Spleen (tissue), 11 donors: ENCODE measurements around the gene BEX1. TPM values are rescaled to one million over a fixed set of nuclear protein-coding genes. Genes with fewer than 3 reads are reported as not detected.

Experiments used
- DNase-seq: peaks from one replicate; pipeline ENCODE4 v3.0.0-alpha.2; 2020
- H3K27ac ChIP-seq, 8 donors: fragments of 200-600 bp; sonication (generic) in 7 of 8; 1 replicate in 4 of 8; 2 replicates in 4 of 8; pipeline versions ENCODE4 v1.5.0 to v1.8.0; 2016 to 2021; ENCODE audit warnings: inconsistent platforms in 4 of 8, mild to moderate bottlenecking in 4 of 8, moderate library complexity in 1 of 8
- H3K27me3 ChIP-seq, 7 donors: fragments of 200-600 bp; sonication (generic) in 6 of 7; replicated peaks in 1 of 7; 1 replicate in 4 of 7; 2 replicates in 3 of 7; pipeline versions ENCODE4 v1.5.0 to v1.8.0; 2016 to 2021; ENCODE audit warnings: inconsistent platforms in 3 of 7, mild to moderate bottlenecking in 1 of 7
- H3K36me3 ChIP-seq, 6 donors: fragments of 200-600 bp; sonication (generic) in 5 of 6; 1 replicate in 4 of 6; 2 replicates in 2 of 6; pipeline versions ENCODE4 v1.5.0 to v1.8.0; 2016 to 2021; ENCODE audit warnings: inconsistent platforms in 2 of 6
- H3K4me1 ChIP-seq, 6 donors: fragments of 200-600 bp; sonication (generic) in 5 of 6; 1 replicate in 3 of 6; 2 replicates in 3 of 6; pipeline versions ENCODE4 v1.5.0 to v1.8.0; 2016 to 2021; ENCODE audit warnings: inconsistent platforms in 3 of 6
- H3K4me3 ChIP-seq, 8 donors: fragments of 200-600 bp; sonication (generic) in 7 of 8; 1 replicate in 4 of 8; 2 replicates in 4 of 8; pipeline versions ENCODE4 v1.5.0 to v1.8.0; 2016 to 2021; ENCODE audit warnings: inconsistent platforms in 4 of 8, mild to moderate bottlenecking in 4 of 8, moderate library complexity in 2 of 8
- H3K9me3 ChIP-seq, 8 donors: fragments of 200-600 bp; sonication (generic) in 7 of 8; 1 replicate in 4 of 8; 2 replicates in 4 of 8; pipeline versions ENCODE4 v1.5.0 to v1.8.0; 2016 to 2021; ENCODE audit warnings: inconsistent platforms in 4 of 8
- CTCF ChIP-seq, 11 experiments: fragments of 200-600 bp in 7 of 11; fragments of 450-650 bp in 4 of 11; sonication (generic) in 4 of 11; IDR thresholded peaks in 8 of 11; conservative IDR thresholded peaks in 3 of 11; 1 replicate in 7 of 11; 2 replicates in 4 of 11; pipeline versions ENCODE4 v1.4.0 to v1.8.0; 2016 to 2021; ENCODE audit warnings: antibody characterized with exemption in 11 of 11, inconsistent platforms in 4 of 11, mild to moderate bottlenecking in 1 of 11
- POLR2A ChIP-seq, 3 donors: fragments of 450-650 bp; IDR thresholded peaks; one replicate each; pipeline ENCODE4 v1.5.1; 2017; ENCODE audit warnings: antibody characterized with exemption in 3 of 3, mild to moderate bottlenecking in 1 of 3
- POLR2AphosphoS5 ChIP-seq, 3 donors: sonication (generic); formaldehyde crosslinking; IDR thresholded peaks; one replicate each; pipeline ENCODE4 v1.5.1; 2017; ENCODE audit warnings: antibody characterized with exemption in 3 of 3
- WGBS, 5 donors: extraction: QIAGEN DNeasy Blood & Tissue Kit in 3 of 5; methylation state at CpG; one replicate each; pipeline versions ENCODE4 v1.1.5 to v1.1.7; 2013 to 2018; 5-methylcytosine and 5-hydroxymethylcytosine counted together
- intact Hi-C: fragments of 100-400 bp; cut with DNase I; formaldehyde crosslinking; loops from one replicate; pipeline ENCODE4 v1.15.0; 2023; ENCODE audit warnings: low total_unique reads
- polyA plus RNA-seq, 3 donors: library from polyadenylated mRNA; stranded (reverse); fragments of 200-250 nt; gene quantifications; one replicate each; pipeline ENCODE4 v1.2.1, GENCODE V29; 2013
- total RNA-seq, 7 donors: library from RNA; depleted of rRNA in 3 of 7; stranded (reverse); fragments of >200 nt in 3 of 7; fragmentation: NEBNext Ultra II Directional in 4 of 7; extraction: Animal tissue kit (Norgen Biotek cat#: 25700) in 4 of 7; gene quantifications; one replicate each; pipeline versions ENCODE4 v1.1.0 to v1.2.1, GENCODE V29; 2016 to 2021
- donor health status: healthy with polysubstance abuse.
- donor health status: DM: no; HTN: no; CAD: no; lungs with moderate emphysema.
- donor health status: DM: no; HTN: no; CAD: no.
- donor health status: Bipolar disorder and iron deficiency.
- donor health status: healthy.
- donor health status: DM: no; HTN: no; CAD: no.
- donor health status: DM: yes; HTN: yes; CAD: no.

The BEX1 gene
- total and polyA plus RNA-seq, 10 donors: 0.85 to 5.9 (median 1.6) TPM

- no peaks in the 10 kb centered on the region for H3K9me3 ChIP-seq
- no peak overlapping the region for H3K27ac ChIP-seq
- 42 to 53% (median 49%) methylated on average over 3 of the region's 3 CpGs for WGBS, 5 donors
- H3K4me3 ChIP-seq: no peak overlapping the region
- H3K27me3 ChIP-seq: no peaks in the 10 kb centered on the region
- TF ChIP-seq CTCF (IDR thresholded peaks at IDR 0.05 in 8 of 11, conservative IDR thresholded peaks at IDR 0.05 in 3 of 11): no peak
- no peak for TF ChIP-seq POLR2A (IDR thresholded peaks at IDR 0.05)
- TF ChIP-seq POLR2AphosphoS5 (IDR thresholded peaks at IDR 0.05): no peak
- intact Hi-C loops: no loop called here
- H3K4me1 ChIP-seq: no peaks in the 10 kb centered on the region
- no peak for DNase-seq
- H3K36me3 ChIP-seq: no peaks in the 10 kb centered on the region
Measured at GRCh38 chrX:103101299-103102042, 37.5 kb upstream of the BEX1 start.

- Histone ChIP-seq H3K4me1 (no peaks in the 10 kb centered on the region), H3K9me3 (no peaks in the 10 kb centered on the region), H3K36me3 (no peaks in the 10 kb centered on the region), H3K4me3 (no peak overlapping the region), H3K27ac (no peak overlapping the region), H3K27me3 (no peaks in the 10 kb centered on the region)
- DNase-seq: no peak
- TF ChIP-seq POLR2A (IDR thresholded peaks at IDR 0.05) (no peak), POLR2AphosphoS5 (IDR thresholded peaks at IDR 0.05) (no peak), CTCF (IDR thresholded peaks at IDR 0.05 in 8 of 11, conservative IDR thresholded peaks at IDR 0.05 in 3 of 11) (no peak)
- 81 to 93% (median 88%) methylated on average over 4 of the region's 4 CpGs for WGBS, 5 donors
- intact Hi-C loops: no loop called here
Measured at GRCh38 chrX:103100484-103100883, 36.5 kb upstream of the BEX1 start.

GRCh38 chrX:103099691-103100090, 35.7 kb upstream of the BEX1 start:
- intact Hi-C loops: no loop called here
- H3K4me3 ChIP-seq: no peak overlapping the region
- DNase-seq: no peak
- H3K9me3 ChIP-seq: no peaks in the 10 kb centered on the region
- TF ChIP-seq POLR2AphosphoS5 (IDR thresholded peaks at IDR 0.05) (no peak), POLR2A (IDR thresholded peaks at IDR 0.05) (no peak), CTCF (IDR thresholded peaks at IDR 0.05 in 8 of 11, conservative IDR thresholded peaks at IDR 0.05 in 3 of 11) (no peak)
- no peaks in the 10 kb centered on the region for H3K4me1 ChIP-seq
- H3K27me3 ChIP-seq: no peaks in the 10 kb centered on the region
- H3K27ac ChIP-seq: no peak overlapping the region
- H3K36me3 ChIP-seq: no peaks in the 10 kb centered on the region
- WGBS, 5 donors: 68 to 96% (median 82%) methylated on average over 4 of the region's 4 CpGs

GRCh38 chrX:103098488-103098887, 34.5 kb upstream of the BEX1 start:
- intact Hi-C loops: no loop called here
- TF ChIP-seq CTCF (IDR thresholded peaks at IDR 0.05 in 8 of 11, conservative IDR thresholded peaks at IDR 0.05 in 3 of 11) (no peak), POLR2AphosphoS5 (IDR thresholded peaks at IDR 0.05) (no peak), POLR2A (IDR thresholded peaks at IDR 0.05) (no peak)
- Histone ChIP-seq H3K27ac (no peak overlapping the region), H3K4me3 (no peak overlapping the region), H3K9me3 (no peaks in the 10 kb centered on the region), H3K4me1 (no peaks in the 10 kb centered on the region), H3K36me3 (no peaks in the 10 kb centered on the region), H3K27me3 (no peaks in the 10 kb centered on the region)
- 66 to 89% (median 80%) methylated on average over 2 of the region's 2 CpGs for WGBS, 5 donors
- DNase-seq: no peak
